ENCODE measurements around the gene ZNF573. TPM values are rescaled to one million over a fixed set of nuclear protein-coding genes. Genes with fewer than 3 reads are reported as not detected.
"Not testable (repeated sequence)": the region's sequence is repeated elsewhere in the genome, so short reads cannot be mapped to it uniquely, and the experiment has no call there.

The ZNF573 gene
- total RNA-seq (ENCODE audit: low replicate concordance): 8.9 and 12.5 TPM in 2 replicates
- long read RNA-seq, transcript ZNF573-208 (5 exons, 2,257 nt): major isoform, 11 of 27 reads
- long read RNA-seq, partial matches to known transcripts: 1 of 27 reads
- long read RNA-seq, other reads (novel, unspliced or antisense): 11 of 27 reads

GRCh38 chr19:37779127-37780005 lies at the start of gene ZNF573:
TSS of gene ZNF573 (minus strand) at chr19:37779586. CDS start at chr19:37773729, 5,857 bp downstream.
- Mint-ChIP-seq H3K36me3 (peaks cover 23% of the 10 kb centered on the region), H3K4me1 (ENCODE audit: unreplicated experiment) (peaks cover 9% of the 10 kb centered on the region), H3K27ac (peak within 1 kb of the TSS; percentile 97), H3K9me3 (peaks cover 12% of the 10 kb centered on the region), H3K4me3 (peak within 1 kb of the TSS; percentile 99), H3K27me3 (no peaks in the 10 kb centered on the region)
- peak; percentile 82 for DNase-seq (ENCODE audit: extremely low spot score, unreplicated experiment)
- TF ChIP-seq, protein P1, sequence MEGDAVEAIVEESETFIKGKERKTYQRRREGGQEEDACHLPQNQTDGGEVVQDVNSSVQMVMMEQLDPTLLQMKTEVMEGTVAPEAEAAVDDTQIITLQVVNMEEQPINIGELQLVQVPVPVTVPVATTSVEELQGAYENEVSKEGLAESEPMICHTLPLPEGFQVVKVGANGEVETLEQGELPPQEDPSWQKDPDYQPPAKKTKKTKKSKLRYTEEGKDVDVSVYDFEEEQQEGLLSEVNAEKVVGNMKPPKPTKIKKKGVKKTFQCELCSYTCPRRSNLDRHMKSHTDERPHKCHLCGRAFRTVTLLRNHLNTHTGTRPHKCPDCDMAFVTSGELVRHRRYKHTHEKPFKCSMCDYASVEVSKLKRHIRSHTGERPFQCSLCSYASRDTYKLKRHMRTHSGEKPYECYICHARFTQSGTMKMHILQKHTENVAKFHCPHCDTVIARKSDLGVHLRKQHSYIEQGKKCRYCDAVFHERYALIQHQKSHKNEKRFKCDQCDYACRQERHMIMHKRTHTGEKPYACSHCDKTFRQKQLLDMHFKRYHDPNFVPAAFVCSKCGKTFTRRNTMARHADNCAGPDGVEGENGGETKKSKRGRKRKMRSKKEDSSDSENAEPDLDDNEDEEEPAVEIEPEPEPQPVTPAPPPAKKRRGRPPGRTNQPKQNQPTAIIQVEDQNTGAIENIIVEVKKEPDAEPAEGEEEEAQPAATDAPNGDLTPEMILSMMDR (conservative IDR thresholded peaks at IDR 0.05): peak; percentile 54

- Mint-ChIP-seq H3K4me1 (ENCODE audit: unreplicated experiment) (peaks cover 9% of the 10 kb centered on the region), H3K9me3 (peaks cover 9% of the 10 kb centered on the region)
These were observed 38.0 kb upstream of the ZNF573 start for GRCh38 chr19:37817180-37817981.

DNA sequence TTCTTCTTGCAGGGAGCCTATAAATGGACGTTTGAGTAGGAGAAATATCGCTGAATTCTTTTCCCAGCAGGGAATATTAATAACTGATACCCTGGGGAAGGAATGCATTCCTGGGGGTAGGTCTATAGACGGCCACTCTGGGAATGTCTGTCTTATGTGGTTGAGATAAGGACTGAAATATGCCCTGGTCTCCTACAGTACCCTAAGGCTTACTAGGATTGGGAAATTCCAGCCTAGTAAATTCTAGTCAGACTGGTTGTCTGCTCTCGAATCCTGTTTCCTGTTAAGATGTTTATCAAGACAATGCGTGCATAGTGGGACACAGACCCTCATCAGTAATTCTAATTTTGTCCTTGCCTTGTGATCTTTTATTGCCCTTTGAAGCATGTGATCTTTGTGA lies 36.2 kb upstream of the ZNF573 start:
- not testable (repeated sequence) for H3K9me3 Mint-ChIP-seq; DNase-seq (ENCODE audit: extremely low spot score, unreplicated experiment); H3K4me1 Mint-ChIP-seq (ENCODE audit: unreplicated experiment); H3K27me3 Mint-ChIP-seq; H3K4me3 Mint-ChIP-seq; H3K27ac Mint-ChIP-seq
- peaks cover 27% of the 10 kb centered on the region for H3K36me3 Mint-ChIP-seq

More at GRCh38 chr19:37817180-37817981, 38.0 kb upstream of the ZNF573 start:
- peak overlapping the region; percentile 92 for H3K27ac Mint-ChIP-seq
- H3K27me3 Mint-ChIP-seq: no peaks in the 10 kb centered on the region
- peak; percentile 91 for DNase-seq (ENCODE audit: extremely low spot score, unreplicated experiment)
- H3K36me3 Mint-ChIP-seq: peaks cover 34% of the 10 kb centered on the region
- TF ChIP-seq, protein P1 (conservative IDR thresholded peaks at IDR 0.05): no peak
- peak overlapping the region; percentile 94 for H3K4me3 Mint-ChIP-seq

DNA sequence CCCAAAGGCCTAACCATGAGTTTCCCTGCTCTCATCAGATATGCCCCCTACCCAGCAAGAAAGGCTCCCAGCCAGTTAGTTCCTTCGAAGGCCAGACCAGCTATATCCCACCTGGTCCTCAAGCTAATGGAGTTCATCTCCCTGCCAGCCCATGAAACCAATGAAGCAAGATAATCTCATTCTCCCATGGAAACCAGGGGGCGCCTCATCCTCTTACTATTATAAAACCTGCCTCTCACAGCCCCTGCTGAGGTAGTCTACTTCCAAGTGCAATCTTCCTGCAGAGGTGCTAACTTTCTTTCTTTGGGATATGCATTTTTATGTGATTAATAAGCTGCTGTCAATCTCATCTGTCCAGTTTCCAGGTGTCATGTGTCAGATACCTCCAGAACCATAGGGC lies 34.0 kb upstream of the ZNF573 start:
- Mint-ChIP-seq H3K36me3 (peaks cover 13% of the 10 kb centered on the region), H3K4me1 (ENCODE audit: unreplicated experiment) (peaks cover 9% of the 10 kb centered on the region), H3K9me3 (peaks cover 9% of the 10 kb centered on the region), H3K27me3 (no peaks in the 10 kb centered on the region), H3K27ac (no peak overlapping the region), H3K4me3 (no peak overlapping the region)
- DNase-seq (ENCODE audit: extremely low spot score, unreplicated experiment): no peak
- TF ChIP-seq, protein P1 (conservative IDR thresholded peaks at IDR 0.05): no peak

DNA sequence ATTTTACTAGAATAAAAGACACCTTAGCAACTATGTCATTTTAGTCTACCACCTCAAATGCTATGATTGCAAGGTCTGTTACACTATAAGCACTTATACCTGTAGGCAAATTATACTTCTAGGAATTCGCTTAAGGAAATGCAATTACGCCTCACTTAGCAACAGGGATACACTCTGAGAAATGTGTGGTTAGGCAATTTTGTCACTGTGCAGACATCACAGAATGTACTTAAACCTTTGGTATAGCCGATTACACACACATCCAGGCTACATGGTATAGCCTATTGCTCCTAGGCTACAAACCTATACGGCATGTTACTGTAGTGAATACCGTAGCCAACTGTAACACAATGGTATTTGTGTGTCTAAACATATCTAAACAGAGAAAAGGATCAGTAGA lies 30.0 kb upstream of the ZNF573 start:
- H3K27ac Mint-ChIP-seq: no peak overlapping the region

More for the DNA sequence above, 30.0 kb upstream of the ZNF573 start:
- Mint-ChIP-seq H3K4me1 (ENCODE audit: unreplicated experiment) (no peaks in the 10 kb centered on the region), H3K27me3 (no peaks in the 10 kb centered on the region), H3K36me3 (peaks cover 4% of the 10 kb centered on the region), H3K4me3 (no peak overlapping the region), H3K9me3 (no peaks in the 10 kb centered on the region)
- TF ChIP-seq, protein P1 (conservative IDR thresholded peaks at IDR 0.05): no peak
- DNase-seq (ENCODE audit: extremely low spot score, unreplicated experiment): no peak
